Prostate gland (tissue), 2 donors: ENCODE measurements around the gene TPRX2.

ENCODE experiments used
- POLR2A ChIP-seq: fragments of 450-650 bp; IDR thresholded peaks from one replicate; pipeline ENCODE4 v1.6.1; 2016; ENCODE audit warnings: antibody characterized with exemption, mild to moderate bottlenecking
- TF ChIP-seq, protein P1 (sequence below), 4 experiments: fragments of 200-600 bp in 2 of 4; fragments of 450-650 bp in 2 of 4; sonication (generic) in 2 of 4; IDR thresholded peaks; 1 replicate in 3 of 4; 2 replicates in 1 of 4; pipeline ENCODE4 v1.5.1; 2016 to 2019; ENCODE audit warnings: antibody characterized with exemption in 4 of 4, mild to moderate bottlenecking in 2 of 4, moderate library complexity in 2 of 4

DNA sequence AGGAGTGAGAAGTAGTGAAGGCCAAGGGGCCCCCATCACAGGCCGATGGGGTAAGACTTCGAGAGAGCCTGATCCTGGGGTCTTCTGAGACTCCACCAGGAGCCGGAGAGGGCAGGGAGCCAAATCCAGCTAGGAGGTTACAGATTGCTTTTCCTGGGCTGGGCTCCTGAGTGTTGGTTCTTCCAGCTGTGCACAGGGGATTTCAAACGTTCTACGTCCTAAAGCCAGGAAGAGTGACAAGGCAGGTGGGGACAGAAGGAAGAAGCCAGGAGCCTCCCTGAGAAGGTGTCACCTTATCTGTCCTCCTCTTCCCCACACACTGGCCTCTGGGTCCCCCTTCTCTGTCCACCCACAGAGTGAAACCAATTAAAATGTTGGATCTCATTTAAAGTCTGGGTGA, 16.1 kb upstream of the TPRX2 start:
- TF ChIP-seq, protein P1, sequence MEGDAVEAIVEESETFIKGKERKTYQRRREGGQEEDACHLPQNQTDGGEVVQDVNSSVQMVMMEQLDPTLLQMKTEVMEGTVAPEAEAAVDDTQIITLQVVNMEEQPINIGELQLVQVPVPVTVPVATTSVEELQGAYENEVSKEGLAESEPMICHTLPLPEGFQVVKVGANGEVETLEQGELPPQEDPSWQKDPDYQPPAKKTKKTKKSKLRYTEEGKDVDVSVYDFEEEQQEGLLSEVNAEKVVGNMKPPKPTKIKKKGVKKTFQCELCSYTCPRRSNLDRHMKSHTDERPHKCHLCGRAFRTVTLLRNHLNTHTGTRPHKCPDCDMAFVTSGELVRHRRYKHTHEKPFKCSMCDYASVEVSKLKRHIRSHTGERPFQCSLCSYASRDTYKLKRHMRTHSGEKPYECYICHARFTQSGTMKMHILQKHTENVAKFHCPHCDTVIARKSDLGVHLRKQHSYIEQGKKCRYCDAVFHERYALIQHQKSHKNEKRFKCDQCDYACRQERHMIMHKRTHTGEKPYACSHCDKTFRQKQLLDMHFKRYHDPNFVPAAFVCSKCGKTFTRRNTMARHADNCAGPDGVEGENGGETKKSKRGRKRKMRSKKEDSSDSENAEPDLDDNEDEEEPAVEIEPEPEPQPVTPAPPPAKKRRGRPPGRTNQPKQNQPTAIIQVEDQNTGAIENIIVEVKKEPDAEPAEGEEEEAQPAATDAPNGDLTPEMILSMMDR (IDR thresholded peaks at IDR 0.05): no peak
- no peak for TF ChIP-seq POLR2A
